ENCODE results near the gene CEP152. TPM values are rescaled to one million over a fixed set of nuclear protein-coding genes. Genes with fewer than 3 reads are reported as not detected.

Gene CEP152
- total and polyA plus RNA-seq, 2 of the 13 experiments (the other 11 are each of a cell fraction or from before 2014, with no cell fraction given): 1.3 to 14.7 TPM

DNA sequence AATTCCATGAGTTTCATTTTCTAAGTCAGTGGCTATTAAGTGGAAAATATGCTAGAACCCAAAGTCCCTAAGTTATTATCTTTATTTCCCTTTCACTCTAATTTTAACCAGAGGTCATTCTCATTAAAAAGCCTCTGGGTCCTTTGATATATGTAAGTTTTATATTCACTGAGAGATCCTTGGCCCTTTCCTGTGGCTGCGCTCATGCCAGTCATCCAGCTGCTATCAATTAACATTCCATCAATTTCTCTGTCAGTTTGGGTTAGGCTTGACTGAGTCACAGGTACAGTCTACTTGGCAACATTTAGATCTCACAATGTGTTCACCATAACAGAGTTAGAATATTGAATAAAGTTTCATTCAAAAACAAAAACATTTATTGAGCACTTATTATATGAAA is 107.3 kb downstream of the CEP152 start (continued):
- TF ChIP-seq NR2C2 (CRISPR knock-in tag; IDR thresholded peaks at IDR 0.05; ENCODE audit: borderline replicate concordance): no peak
- TF ChIP-seq CREB1 (IDR thresholded peaks at IDR 0.05): no peak
- no peak for TF ChIP-seq CREB1 (CRISPR knock-in tag; IDR thresholded peaks at IDR 0.05)
- no peak for TF ChIP-seq ZNF331 (CRISPR knock-in tag; IDR thresholded peaks at IDR 0.05)
- TF ChIP-seq SMARCC2 (IDR thresholded peaks at IDR 0.05): no peak
- TF ChIP-seq, protein P1, sequence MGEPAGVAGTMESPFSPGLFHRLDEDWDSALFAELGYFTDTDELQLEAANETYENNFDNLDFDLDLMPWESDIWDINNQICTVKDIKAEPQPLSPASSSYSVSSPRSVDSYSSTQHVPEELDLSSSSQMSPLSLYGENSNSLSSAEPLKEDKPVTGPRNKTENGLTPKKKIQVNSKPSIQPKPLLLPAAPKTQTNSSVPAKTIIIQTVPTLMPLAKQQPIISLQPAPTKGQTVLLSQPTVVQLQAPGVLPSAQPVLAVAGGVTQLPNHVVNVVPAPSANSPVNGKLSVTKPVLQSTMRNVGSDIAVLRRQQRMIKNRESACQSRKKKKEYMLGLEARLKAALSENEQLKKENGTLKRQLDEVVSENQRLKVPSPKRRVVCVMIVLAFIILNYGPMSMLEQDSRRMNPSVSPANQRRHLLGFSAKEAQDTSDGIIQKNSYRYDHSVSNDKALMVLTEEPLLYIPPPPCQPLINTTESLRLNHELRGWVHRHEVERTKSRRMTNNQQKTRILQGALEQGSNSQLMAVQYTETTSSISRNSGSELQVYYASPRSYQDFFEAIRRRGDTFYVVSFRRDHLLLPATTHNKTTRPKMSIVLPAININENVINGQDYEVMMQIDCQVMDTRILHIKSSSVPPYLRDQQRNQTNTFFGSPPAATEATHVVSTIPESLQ (CRISPR knock-in tag; conservative IDR thresholded peaks at IDR 0.05): no peak
- TF ChIP-seq, protein P2, sequence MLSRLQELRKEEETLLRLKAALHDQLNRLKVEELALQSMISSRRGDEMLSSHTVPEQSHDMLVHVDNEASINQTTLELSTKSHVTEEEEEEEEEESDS (CRISPR knock-in tag; IDR thresholded peaks at IDR 0.05; ENCODE audit: borderline replicate concordance): no peak
- no peak for TF ChIP-seq ZMAT3 (CRISPR knock-in tag; conservative IDR thresholded peaks at IDR 0.05)
- no peak for TF ChIP-seq FLYWCH1 (CRISPR knock-in tag; IDR thresholded peaks at IDR 0.05)
- TF ChIP-seq ZNF703 (CRISPR knock-in tag; IDR thresholded peaks at IDR 0.05; ENCODE audit: borderline replicate concordance): no peak
- TF ChIP-seq REPIN1 (CRISPR knock-in tag; IDR thresholded peaks at IDR 0.05; ENCODE audit: borderline replicate concordance, low read depth): no peak

DNA sequence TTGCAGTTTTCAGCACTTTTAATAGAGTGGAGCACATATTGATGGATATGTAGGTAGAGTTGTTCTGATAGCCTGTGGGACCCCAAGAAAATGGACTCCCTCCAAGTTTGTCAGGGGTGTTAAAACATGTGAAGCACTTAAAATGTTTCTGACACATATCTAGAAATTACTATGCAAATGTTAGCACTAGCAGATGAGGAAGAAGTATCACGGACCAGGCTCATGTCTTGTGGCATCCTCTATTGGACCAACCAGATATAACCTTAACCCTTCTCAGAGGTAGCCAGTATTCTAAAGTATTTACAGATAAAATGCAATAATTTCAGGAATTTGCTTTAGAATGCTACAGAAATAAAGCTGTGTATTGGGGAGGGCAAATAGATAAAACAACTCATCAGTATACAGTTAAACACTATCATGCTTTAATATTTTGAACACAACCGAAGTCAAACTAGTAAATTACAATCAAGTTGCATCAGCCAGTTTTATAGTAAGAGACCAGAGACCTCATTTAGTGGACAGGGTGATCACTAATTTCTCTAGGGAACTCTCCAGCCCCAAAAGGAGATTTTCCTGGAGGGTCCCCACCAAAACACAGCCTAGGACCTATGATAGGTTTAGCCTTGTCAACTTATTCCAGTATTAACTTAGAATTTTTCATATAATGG is 108.2 kb downstream of the CEP152 start:
- DNase-seq (ENCODE audit: low spot score) (no peak), ATAC-seq (no peak), FAIRE-seq (no peak)
- Histone ChIP-seq H3K27me3 (ENCODE audit: control insufficient read depth in 1 of 2, insufficient read depth in 2 of 2, low read length in 2 of 2) (no peaks in the 10 kb centered on the region), H3K36me3 (replicated peaks in 1 of 2; ENCODE audit: control insufficient read depth in 1 of 2, insufficient read depth in 2 of 2, low read length in 2 of 2) (no peaks in the 10 kb centered on the region), H3K27ac (ENCODE audit: extremely low read length, insufficient read depth, low read length) (no peak overlapping the region), H3K9me3 (ENCODE audit: low read length) (0 out of 2 replicates have a peak, but pooled peaks cover 3% of the 10 kb centered on the region), H2AFZ (ENCODE audit: low read length) (no peak overlapping the region), H3K4me2 (ENCODE audit: low read depth, low read length) (no peak overlapping the region), H3K9ac (ENCODE audit: insufficient read depth, low read depth, low read length) (no peak overlapping the region), H4K20me1 (ENCODE audit: insufficient read depth, low read length) (no peaks in the 10 kb centered on the region), H3K79me2 (ENCODE audit: insufficient read depth, low read length) (no peaks in the 10 kb centered on the region), H3K4me1 (ENCODE audit: insufficient read depth, low read length) (peaks cover 9% of the 10 kb centered on the region), H3K4me3 (replicated peaks in 1 of 3; ENCODE audit: insufficient read depth in 1 of 3, low read depth in 2 of 3, low read length in 3 of 3) (no peak overlapping the region)
- CTCF ChIA-PET (ENCODE audit: low intra/inter-chr PET ratio, low total read pairs): no interaction called here
- intact Hi-C loops (cut with micrococcal nuclease; ENCODE audit: unreplicated experiment): no loop called here
- in situ Hi-C loops (cut with HindIII; ENCODE audit: extremely low pct_ligation_motif_present, low pct_unique_long_range_greater_than_20kb): no loop called here
- POLR2A ChIA-PET: no interaction called here
- WGBS (ENCODE audit: low lambda C conversion rate): 96% methylated on average over 2 of the region's 2 CpGs
- BruUV-seq (replicated peaks): no TSS peak
- TF ChIP-seq, protein P3, sequence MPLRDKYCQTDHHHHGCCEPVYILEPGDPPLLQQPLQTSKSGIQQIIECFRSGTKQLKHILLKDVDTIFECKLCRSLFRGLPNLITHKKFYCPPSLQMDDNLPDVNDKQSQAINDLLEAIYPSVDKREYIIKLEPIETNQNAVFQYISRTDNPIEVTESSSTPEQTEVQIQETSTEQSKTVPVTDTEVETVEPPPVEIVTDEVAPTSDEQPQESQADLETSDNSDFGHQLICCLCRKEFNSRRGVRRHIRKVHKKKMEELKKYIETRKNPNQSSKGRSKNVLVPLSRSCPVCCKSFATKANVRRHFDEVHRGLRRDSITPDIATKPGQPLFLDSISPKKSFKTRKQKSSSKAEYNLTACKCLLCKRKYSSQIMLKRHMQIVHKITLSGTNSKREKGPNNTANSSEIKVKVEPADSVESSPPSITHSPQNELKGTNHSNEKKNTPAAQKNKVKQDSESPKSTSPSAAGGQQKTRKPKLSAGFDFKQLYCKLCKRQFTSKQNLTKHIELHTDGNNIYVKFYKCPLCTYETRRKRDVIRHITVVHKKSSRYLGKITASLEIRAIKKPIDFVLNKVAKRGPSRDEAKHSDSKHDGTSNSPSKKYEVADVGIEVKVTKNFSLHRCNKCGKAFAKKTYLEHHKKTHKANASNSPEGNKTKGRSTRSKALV (CRISPR knock-in tag; IDR thresholded peaks at IDR 0.05): no peak
- TF ChIP-seq, protein P4, sequence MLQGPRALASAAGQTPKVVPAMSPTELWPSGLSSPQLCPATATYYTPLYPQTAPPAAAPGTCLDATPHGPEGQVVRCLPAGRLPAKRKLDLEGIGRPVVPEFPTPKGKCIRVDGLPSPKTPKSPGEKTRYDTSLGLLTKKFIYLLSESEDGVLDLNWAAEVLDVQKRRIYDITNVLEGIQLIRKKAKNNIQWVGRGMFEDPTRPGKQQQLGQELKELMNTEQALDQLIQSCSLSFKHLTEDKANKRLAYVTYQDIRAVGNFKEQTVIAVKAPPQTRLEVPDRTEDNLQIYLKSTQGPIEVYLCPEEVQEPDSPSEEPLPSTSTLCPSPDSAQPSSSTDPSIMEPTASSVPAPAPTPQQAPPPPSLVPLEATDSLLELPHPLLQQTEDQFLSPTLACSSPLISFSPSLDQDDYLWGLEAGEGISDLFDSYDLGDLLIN (CRISPR knock-in tag; IDR thresholded peaks at IDR 0.05; ENCODE audit: borderline replicate concordance): no peak
- TF ChIP-seq ZKSCAN5 (CRISPR knock-in tag; IDR thresholded peaks at IDR 0.05) (no peak), SETDB1 (CRISPR knock-in tag; IDR thresholded peaks at IDR 0.05; ENCODE audit: borderline replicate concordance) (no peak), ZNF136 (CRISPR knock-in tag; IDR thresholded peaks at IDR 0.05; ENCODE audit: low read depth) (no peak)
